IMR-90 (cell line): ENCODE measurements around the gene CDKAL1.

Source experiments
- BHLHE40 ChIP-seq: fragments of 150-350 bp; IDR thresholded peaks from 2 replicates; pipeline ENCODE4 v1.6.1; 2016; ENCODE audit warnings: mild to moderate bottlenecking, low read depth, low read length
- MXI1 ChIP-seq: IDR thresholded peaks from 2 replicates; pipeline ENCODE4 v1.6.1; 2012; ENCODE audit warnings: low read depth, mild to moderate bottlenecking, low read length, moderate library complexity, borderline replicate concordance
- POLR2A ChIP-seq: IDR thresholded peaks from 2 replicates; pipeline ENCODE4 v1.6.1; 2012; ENCODE audit warnings: mild to moderate bottlenecking, low read depth, low read length
- TF ChIP-seq, protein P1 (sequence below): conservative IDR thresholded peaks from 2 replicates; pipeline ENCODE4 v1.5.1; 2012; ENCODE audit warnings: mild to moderate bottlenecking, low read depth, low read length, improper control_type of control experiment
- TF ChIP-seq, protein P2 (sequence below): fragments of 150-350 bp; IDR thresholded peaks from 2 replicates; pipeline ENCODE4 v1.6.1; 2017; ENCODE audit warnings: mild to moderate bottlenecking, antibody characterized with exemption, low read length, low read depth

GRCh38 chr6:21185861-21186478 is 651.7 kb downstream of the CDKAL1 start:
- no peak for TF ChIP-seq POLR2A
- TF ChIP-seq, protein P1, sequence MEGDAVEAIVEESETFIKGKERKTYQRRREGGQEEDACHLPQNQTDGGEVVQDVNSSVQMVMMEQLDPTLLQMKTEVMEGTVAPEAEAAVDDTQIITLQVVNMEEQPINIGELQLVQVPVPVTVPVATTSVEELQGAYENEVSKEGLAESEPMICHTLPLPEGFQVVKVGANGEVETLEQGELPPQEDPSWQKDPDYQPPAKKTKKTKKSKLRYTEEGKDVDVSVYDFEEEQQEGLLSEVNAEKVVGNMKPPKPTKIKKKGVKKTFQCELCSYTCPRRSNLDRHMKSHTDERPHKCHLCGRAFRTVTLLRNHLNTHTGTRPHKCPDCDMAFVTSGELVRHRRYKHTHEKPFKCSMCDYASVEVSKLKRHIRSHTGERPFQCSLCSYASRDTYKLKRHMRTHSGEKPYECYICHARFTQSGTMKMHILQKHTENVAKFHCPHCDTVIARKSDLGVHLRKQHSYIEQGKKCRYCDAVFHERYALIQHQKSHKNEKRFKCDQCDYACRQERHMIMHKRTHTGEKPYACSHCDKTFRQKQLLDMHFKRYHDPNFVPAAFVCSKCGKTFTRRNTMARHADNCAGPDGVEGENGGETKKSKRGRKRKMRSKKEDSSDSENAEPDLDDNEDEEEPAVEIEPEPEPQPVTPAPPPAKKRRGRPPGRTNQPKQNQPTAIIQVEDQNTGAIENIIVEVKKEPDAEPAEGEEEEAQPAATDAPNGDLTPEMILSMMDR = no peak
- no peak for TF ChIP-seq MXI1
- TF ChIP-seq, protein P2, sequence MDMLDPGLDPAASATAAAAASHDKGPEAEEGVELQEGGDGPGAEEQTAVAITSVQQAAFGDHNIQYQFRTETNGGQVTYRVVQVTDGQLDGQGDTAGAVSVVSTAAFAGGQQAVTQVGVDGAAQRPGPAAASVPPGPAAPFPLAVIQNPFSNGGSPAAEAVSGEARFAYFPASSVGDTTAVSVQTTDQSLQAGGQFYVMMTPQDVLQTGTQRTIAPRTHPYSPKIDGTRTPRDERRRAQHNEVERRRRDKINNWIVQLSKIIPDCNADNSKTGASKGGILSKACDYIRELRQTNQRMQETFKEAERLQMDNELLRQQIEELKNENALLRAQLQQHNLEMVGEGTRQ = no peak
- TF ChIP-seq BHLHE40 = no peak
